Measurements from ENCODE around the gene SIRT7.
"Not testable (repeated sequence)": the region's sequence is repeated elsewhere in the genome, so short reads cannot be mapped to it uniquely, and the experiment has no call there.

Gene SIRT7

GRCh38 chr17:81954131-81955057, 36.4 kb upstream of the SIRT7 start:
- DNase-seq (ENCODE audit: low read depth), result no peak

- DNase-seq (ENCODE audit: low read depth), result not testable (repeated sequence)
Observed at GRCh38 chr17:81953443-81953842, 35.5 kb upstream of the SIRT7 start.

GRCh38 chr17:81952792-81953228, 34.8 kb upstream of the SIRT7 start:
- no peak for DNase-seq (ENCODE audit: low read depth)

- no peak for DNase-seq (ENCODE audit: low read depth)
Observed at GRCh38 chr17:81951785-81952684, 34.1 kb upstream of the SIRT7 start.

- no peak for DNase-seq (ENCODE audit: low read depth)
Observed at GRCh38 chr17:81950501-81950900, 32.5 kb upstream of the SIRT7 start.

GRCh38 chr17:81948635-81949378, 30.8 kb upstream of the SIRT7 start:
- DNase-seq (ENCODE audit: low read depth), result no peak

GRCh38 chr17:81947189-81947588, 29.2 kb upstream of the SIRT7 start, which contains the start of gene MYADML2:
Gene MYADML2 (minus strand): TSS chr17:81947233. CDS start chr17:81941741, 5,492 bp downstream.
- DNase-seq (ENCODE audit: low read depth), result no peak

- no peak for DNase-seq (ENCODE audit: low read depth)
Observed at GRCh38 chr17:81944858-81945257, 26.9 kb upstream of the SIRT7 start.

- DNase-seq (ENCODE audit: low read depth), result no peak
Observed at GRCh38 chr17:81942167-81942553, 24.2 kb upstream of the SIRT7 start.

GRCh38 chr17:81941484-81942166, 23.6 kb upstream of the SIRT7 start:
- no peak for DNase-seq (ENCODE audit: low read depth)

GRCh38 chr17:81940538-81941483, 22.8 kb upstream of the SIRT7 start:
- DNase-seq (ENCODE audit: low read depth), result no peak

- no peak for DNase-seq (ENCODE audit: low read depth)
Observed at GRCh38 chr17:81939881-81940385, 22.0 kb upstream of the SIRT7 start.

GRCh38 chr17:81939218-81939617, 21.2 kb upstream of the SIRT7 start:
- DNase-seq (ENCODE audit: low read depth), result no peak

- no peak for DNase-seq (ENCODE audit: low read depth)
Observed at GRCh38 chr17:81935709-81936084, 17.7 kb upstream of the SIRT7 start.

- no peak for DNase-seq (ENCODE audit: low read depth)
Observed at GRCh38 chr17:81934850-81935708, 17.1 kb upstream of the SIRT7 start.

GRCh38 chr17:81934098-81934757, 16.3 kb upstream of the SIRT7 start:
- DNase-seq (ENCODE audit: low read depth), result no peak

GRCh38 chr17:81933178-81933699, 15.3 kb upstream of the SIRT7 start:
- no peak for DNase-seq (ENCODE audit: low read depth)

GRCh38 chr17:81932333-81932983, 14.5 kb upstream of the SIRT7 start:
- DNase-seq (ENCODE audit: low read depth), result no peak
